K562 treated with DMSO at 1 percent for 24 hours (cell line): Measurements from ENCODE around the gene KBTBD6. TPM values are rescaled to one million over a fixed set of nuclear protein-coding genes. Genes with fewer than 3 reads are reported as not detected.

ENCODE experiments used
- total RNA-seq: library from RNA; unstranded; fragments of 300-600 nt; gene quantifications from 2 replicates; pipeline ENCODE4 v1.2.3, GENCODE V29; 2022; ENCODE audit warnings: low read depth; ENCODE audit not compliant: insufficient read depth

Gene KBTBD6, protein sequence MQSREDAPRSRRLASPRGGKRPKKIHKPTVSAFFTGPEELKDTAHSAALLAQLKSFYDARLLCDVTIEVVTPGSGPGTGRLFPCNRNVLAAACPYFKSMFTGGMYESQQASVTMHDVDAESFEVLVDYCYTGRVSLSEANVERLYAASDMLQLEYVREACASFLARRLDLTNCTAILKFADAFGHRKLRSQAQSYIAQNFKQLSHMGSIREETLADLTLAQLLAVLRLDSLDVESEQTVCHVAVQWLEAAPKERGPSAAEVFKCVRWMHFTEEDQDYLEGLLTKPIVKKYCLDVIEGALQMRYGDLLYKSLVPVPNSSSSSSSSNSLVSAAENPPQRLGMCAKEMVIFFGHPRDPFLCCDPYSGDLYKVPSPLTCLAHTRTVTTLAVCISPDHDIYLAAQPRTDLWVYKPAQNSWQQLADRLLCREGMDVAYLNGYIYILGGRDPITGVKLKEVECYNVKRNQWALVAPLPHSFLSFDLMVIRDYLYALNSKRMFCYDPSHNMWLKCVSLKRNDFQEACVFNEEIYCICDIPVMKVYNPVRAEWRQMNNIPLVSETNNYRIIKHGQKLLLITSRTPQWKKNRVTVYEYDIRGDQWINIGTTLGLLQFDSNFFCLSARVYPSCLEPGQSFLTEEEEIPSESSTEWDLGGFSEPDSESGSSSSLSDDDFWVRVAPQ
- 3.6 and 4.5 TPM in 2 replicates for total RNA-seq

DNA sequence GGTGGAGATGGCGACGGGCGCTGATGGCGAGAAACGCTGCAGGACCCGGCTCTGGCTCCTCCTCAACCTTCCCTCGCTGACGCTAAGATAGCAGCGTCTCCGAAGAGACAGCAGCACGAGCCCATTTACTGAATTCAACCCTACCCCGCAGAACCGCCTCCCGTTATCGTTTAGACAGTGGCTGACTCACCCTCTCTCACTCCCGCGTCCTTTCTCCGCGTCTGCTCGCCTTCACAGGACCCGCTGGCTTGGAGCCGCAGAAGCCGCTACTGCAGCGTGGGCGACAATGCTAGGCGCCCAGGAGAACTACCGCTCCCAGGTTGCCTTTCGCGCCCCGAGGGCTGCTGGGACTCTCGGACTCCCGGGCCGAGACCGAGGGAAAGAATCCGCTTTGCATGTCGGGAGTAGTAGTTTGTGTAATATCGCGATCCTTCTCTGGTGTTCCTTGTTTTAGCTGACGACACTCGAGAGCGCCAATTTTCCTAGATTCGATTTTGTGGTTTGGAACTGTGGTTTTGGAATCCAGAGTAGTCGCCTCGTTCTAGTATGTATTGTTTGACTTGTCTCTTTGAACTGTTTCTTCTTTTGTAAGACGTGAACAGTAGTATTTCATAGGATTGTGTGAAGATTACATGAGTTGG lies at the start of gene KBTBD6:
TSS of gene KBTBD6 (minus strand) at position 291 of the 641 bp plus-strand sequence. CDS start 291 bp downstream, outside the sequence.

Other genes starting within 250 kb of the KBTBD6 start
- gene ELF1, start 113.5 kb downstream of the KBTBD6 start, total RNA-seq, result 25.8 and 26.8 TPM in 2 replicates
- gene WBP4, start 71.3 kb downstream of the KBTBD6 start, total RNA-seq, result 5.9 and 7.4 TPM in 2 replicates
- gene KBTBD7, start 61.8 kb upstream of the KBTBD6 start, total RNA-seq, result 6.4 and 6.8 TPM in 2 replicates
- 5.0 and 6.9 TPM in 2 replicates for gene MTRF1, start 130.8 kb upstream of the KBTBD6 start, total RNA-seq
- 2.4 and 3.9 TPM in 2 replicates for gene NAA16, start 178.5 kb upstream of the KBTBD6 start, total RNA-seq